ENCODE results near the gene PIEZO2. TPM values are rescaled to one million over a fixed set of nuclear protein-coding genes. Genes with fewer than 3 reads are reported as not detected.
A peak's percentile ranks its signal among the peaks of the same experiment; 100 is the strongest.

PIEZO2 gene
- total RNA-seq, 1 experiment from 2014 or later = 5.5 TPM

DNA sequence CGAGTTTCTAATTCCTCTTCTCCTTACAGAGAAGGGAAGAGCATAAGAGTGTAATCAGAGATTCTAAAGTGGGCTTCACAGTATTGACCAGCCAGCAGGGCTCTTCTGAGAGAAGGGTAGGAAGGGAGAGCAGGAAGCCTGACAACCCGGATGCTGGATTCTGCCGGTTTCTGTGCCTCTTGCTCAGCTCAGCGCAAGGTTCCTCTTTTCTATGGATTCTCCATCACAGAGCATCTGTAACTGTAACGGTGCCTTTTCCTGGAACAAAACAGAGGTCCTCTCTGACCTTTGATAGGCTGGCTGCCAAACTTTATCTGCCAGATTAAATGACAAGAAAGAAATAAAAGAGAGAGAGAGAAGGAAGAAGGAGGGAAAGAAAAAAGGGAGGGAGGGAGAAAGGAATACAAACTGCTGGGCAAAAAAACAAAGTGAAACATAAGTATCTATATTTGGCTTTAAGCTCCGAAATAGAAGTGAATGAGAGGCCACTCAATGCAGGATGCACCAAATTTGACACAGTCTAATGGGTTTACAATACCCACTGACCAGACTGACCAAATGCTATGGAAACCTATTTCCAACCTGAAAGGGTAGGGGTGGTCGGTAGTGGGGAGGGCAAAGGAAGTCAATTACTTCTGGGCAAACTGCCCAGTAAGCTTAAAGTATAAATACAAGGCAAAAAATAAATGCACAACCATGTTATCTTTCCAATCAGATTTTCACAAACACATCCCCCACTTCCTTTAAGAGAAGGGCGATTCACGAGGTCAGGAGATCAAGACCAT lies 59.2 kb downstream of the PIEZO2 start:
- Histone ChIP-seq H3K27me3 (replicated peaks) (no peaks in the 10 kb centered on the region), H3K4me1 (replicated peaks) (no peaks in the 10 kb centered on the region), H3K9me3 (replicated peaks) (no peaks in the 10 kb centered on the region), H3K36me3 (no peaks in the 10 kb centered on the region), H3K4me3 (no peak overlapping the region), H3K27ac (no peak overlapping the region)
- no peak for DNase-seq (ENCODE audit: low read depth in 1 of 2, low spot score in 2 of 2)

GRCh38 chr18:11081009-11081532 lies 68.3 kb downstream of the PIEZO2 start:
- Histone ChIP-seq H3K36me3 (no peaks in the 10 kb centered on the region), H3K4me1 (replicated peaks) (no peaks in the 10 kb centered on the region), H3K27ac (no peak overlapping the region), H3K9me3 (replicated peaks) (no peaks in the 10 kb centered on the region), H3K27me3 (replicated peaks) (no peaks in the 10 kb centered on the region), H3K4me3 (no peak overlapping the region)
- no peak for DNase-seq (ENCODE audit: low read depth in 1 of 2, low spot score in 2 of 2)

DNA sequence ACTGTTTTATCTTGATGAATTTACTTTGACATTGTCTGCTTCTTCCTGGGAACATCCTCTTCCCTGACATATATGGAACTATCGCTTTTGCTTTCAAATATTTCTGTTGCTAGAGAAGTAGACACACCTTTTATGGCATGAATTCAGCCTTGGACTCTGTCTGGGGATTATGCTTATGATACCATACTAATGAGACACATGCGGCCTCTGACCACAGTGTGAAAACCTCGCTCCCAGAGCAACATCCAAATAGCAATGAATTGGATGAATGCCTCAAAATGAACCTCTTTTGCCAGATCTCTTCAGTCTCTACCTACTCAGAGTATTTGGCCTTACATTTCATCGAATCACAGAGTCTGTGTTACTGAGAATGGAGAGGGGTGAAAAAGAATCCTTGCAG lies 70.9 kb downstream of the PIEZO2 start:
- Histone ChIP-seq H3K9me3 (replicated peaks) (no peaks in the 10 kb centered on the region), H3K27me3 (replicated peaks) (no peaks in the 10 kb centered on the region), H3K36me3 (no peaks in the 10 kb centered on the region), H3K27ac (no peak overlapping the region), H3K4me1 (replicated peaks) (peaks cover 6% of the 10 kb centered on the region; the same call in 1 of the 2 replicates), H3K4me3 (no peak overlapping the region)
- DNase-seq (ENCODE audit: low read depth in 1 of 2, low spot score in 2 of 2) = no peak

DNA sequence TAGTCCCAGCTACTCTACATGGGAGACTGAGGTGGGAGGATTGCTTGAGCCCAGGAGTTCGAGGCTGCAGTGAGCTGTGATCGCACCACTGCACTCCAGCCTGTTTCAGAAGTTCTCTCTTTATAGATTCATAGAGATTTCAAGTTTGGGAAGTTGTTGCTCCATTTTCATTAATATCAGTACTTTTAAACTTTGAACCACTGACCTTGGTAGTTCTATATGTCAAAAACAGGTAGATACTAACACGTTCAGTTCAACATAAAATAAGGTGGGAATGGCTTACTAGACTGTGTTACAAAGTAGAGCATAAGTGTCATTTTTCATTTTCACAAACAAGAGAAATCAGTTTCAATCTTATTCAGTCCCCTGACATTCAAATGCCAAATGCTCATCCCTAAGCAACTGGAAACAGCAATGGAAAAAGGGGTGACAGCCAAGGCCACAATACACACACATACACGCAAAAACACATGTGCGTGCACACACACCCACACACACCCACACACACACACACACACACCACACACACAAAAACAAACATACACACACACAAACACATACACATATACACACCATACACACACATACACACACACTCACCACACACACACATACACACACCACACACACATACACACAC lies 71.7 kb downstream of the PIEZO2 start:
- no peak overlapping the region for H3K4me3 ChIP-seq
- peaks cover 6% of the 10 kb centered on the region; the same call in 1 of the 2 replicates for H3K4me1 ChIP-seq (replicated peaks)
- DNase-seq (ENCODE audit: low read depth in 1 of 2, low spot score in 2 of 2) = no peak
- H3K36me3 ChIP-seq = no peaks in the 10 kb centered on the region
- H3K9me3 ChIP-seq (replicated peaks) = no peaks in the 10 kb centered on the region
- no peaks in the 10 kb centered on the region for H3K27me3 ChIP-seq (replicated peaks)
- no peak overlapping the region for H3K27ac ChIP-seq

DNA sequence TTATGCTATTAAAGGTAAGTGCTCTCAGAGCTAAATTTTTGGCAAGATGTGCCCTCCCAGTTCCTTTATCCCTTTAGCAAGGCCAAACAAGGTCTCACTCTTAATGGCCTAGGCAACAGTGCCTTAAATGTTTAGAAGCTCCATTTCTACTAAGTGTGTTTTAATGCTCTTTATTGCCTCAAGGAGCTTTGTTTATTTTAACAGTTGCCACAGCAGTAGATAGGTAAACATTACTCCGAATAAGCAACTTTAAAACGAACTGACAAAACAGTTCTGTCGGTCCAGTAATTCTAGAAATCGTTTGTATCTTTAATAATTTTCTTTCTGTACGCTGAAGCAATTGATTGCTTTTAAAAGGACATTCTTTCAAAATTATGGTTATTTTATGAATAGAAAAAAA lies 74.5 kb downstream of the PIEZO2 start:
- H3K27ac ChIP-seq = no peak overlapping the region

GRCh38 chr18:11073971-11074370 lies 75.4 kb downstream of the PIEZO2 start:
- no peak for DNase-seq (ENCODE audit: low read depth in 1 of 2, low spot score in 2 of 2)
- no peak overlapping the region for H3K4me3 ChIP-seq
- no peaks in the 10 kb centered on the region for H3K27me3 ChIP-seq (replicated peaks)
- no peaks in the 10 kb centered on the region for H3K36me3 ChIP-seq
- no peaks in the 10 kb centered on the region for H3K9me3 ChIP-seq (replicated peaks)
- H3K4me1 ChIP-seq (replicated peaks) = peaks cover 6% of the 10 kb centered on the region; the same call in 1 of the 2 replicates
- H3K27ac ChIP-seq = no peak overlapping the region

More for the DNA sequence above, 74.5 kb downstream of the PIEZO2 start:
- Histone ChIP-seq H3K4me3 (no peak overlapping the region), H3K9me3 (replicated peaks) (no peaks in the 10 kb centered on the region), H3K27me3 (replicated peaks) (no peaks in the 10 kb centered on the region), H3K36me3 (no peaks in the 10 kb centered on the region), H3K4me1 (replicated peaks) (peaks cover 6% of the 10 kb centered on the region; the same call in 1 of the 2 replicates)
- peak in 1 of 2 experiments; percentile 6 for DNase-seq (ENCODE audit: low read depth in 1 of 2, low spot score in 2 of 2)

GRCh38 chr18:11072632-11073031 lies 76.7 kb downstream of the PIEZO2 start:
- H3K27ac ChIP-seq = no peak overlapping the region
- DNase-seq (ENCODE audit: low read depth in 1 of 2, low spot score in 2 of 2) = no peak
- H3K4me3 ChIP-seq = no peak overlapping the region
- no peaks in the 10 kb centered on the region for H3K36me3 ChIP-seq
- H3K4me1 ChIP-seq (replicated peaks) = peaks cover 6% of the 10 kb centered on the region; the same call in 1 of the 2 replicates
- H3K9me3 ChIP-seq (replicated peaks) = no peaks in the 10 kb centered on the region
- no peaks in the 10 kb centered on the region for H3K27me3 ChIP-seq (replicated peaks)

DNA sequence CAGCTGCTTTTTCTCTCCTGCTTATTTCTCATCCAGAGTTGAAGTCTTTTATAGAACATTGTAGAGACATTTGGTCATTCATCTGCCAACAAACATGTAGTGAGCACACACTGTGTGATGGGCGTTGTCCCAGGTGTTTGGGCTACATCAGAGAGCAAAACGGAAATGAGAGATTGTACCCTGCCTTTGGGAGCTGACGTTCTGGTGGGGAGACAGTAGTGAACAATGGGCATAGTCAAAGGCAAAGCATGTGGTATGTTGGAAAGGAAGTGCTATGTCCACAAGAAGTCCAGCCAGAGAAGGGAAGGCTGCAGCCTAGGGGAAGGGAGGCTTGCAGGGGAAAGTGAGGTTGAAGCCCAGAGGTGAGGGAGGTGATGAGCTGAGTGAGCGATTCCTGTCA lies 78.1 kb downstream of the PIEZO2 start:
- Histone ChIP-seq H3K4me3 (no peak overlapping the region), H3K27me3 (replicated peaks) (no peaks in the 10 kb centered on the region), H3K4me1 (replicated peaks) (peaks cover 6% of the 10 kb centered on the region; the same call in 1 of the 2 replicates), H3K9me3 (replicated peaks) (no peaks in the 10 kb centered on the region), H3K27ac (no peak overlapping the region), H3K36me3 (no peaks in the 10 kb centered on the region)
- DNase-seq (ENCODE audit: low read depth in 1 of 2, low spot score in 2 of 2) = no peak

- DNase-seq (ENCODE audit: low read depth in 1 of 2, low spot score in 2 of 2) = no peak
- H3K36me3 ChIP-seq = no peaks in the 10 kb centered on the region
- H3K4me3 ChIP-seq = no peak overlapping the region
- H3K9me3 ChIP-seq (replicated peaks) = no peaks in the 10 kb centered on the region
- no peaks in the 10 kb centered on the region for H3K27me3 ChIP-seq (replicated peaks)
- H3K4me1 ChIP-seq (replicated peaks) = peaks cover 6% of the 10 kb centered on the region; the same call in 1 of the 2 replicates
- H3K27ac ChIP-seq = no peak overlapping the region
Observed at GRCh38 chr18:11070593-11070992, 78.8 kb downstream of the PIEZO2 start.

DNA sequence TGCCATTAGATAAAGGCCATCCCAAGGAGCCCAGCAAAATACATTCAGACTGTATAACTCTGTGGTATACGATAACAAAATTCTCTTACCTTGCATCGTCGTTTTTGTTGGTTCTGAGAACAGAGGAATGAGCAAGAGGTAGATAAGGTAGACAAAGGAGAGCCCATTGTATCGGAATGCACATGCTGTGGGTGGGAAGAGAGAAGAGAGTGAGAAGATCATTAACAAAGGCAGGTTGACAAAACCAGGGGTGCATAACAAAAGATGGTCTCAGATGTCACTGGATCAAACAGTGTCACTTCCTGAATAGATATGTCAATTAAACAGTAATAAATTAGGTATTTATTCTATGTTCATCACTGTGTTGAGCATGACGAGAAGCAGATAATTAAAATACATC lies 83.3 kb downstream of the PIEZO2 start:
- no peaks in the 10 kb centered on the region for H3K36me3 ChIP-seq
- H3K4me3 ChIP-seq = no peak overlapping the region
- no peak overlapping the region for H3K27ac ChIP-seq
- no peaks in the 10 kb centered on the region for H3K27me3 ChIP-seq (replicated peaks)
- H3K9me3 ChIP-seq (replicated peaks) = no peaks in the 10 kb centered on the region
- no peaks in the 10 kb centered on the region for H3K4me1 ChIP-seq (replicated peaks)
- DNase-seq (ENCODE audit: low read depth in 1 of 2, low spot score in 2 of 2) = no peak

GRCh38 chr18:11064727-11065460 lies 84.5 kb downstream of the PIEZO2 start:
- Histone ChIP-seq H3K27me3 (replicated peaks) (no peaks in the 10 kb centered on the region), H3K4me3 (no peak overlapping the region), H3K27ac (no peak overlapping the region), H3K9me3 (replicated peaks) (no peaks in the 10 kb centered on the region), H3K4me1 (replicated peaks) (no peaks in the 10 kb centered on the region), H3K36me3 (no peaks in the 10 kb centered on the region)
- no peak for DNase-seq (ENCODE audit: low read depth in 1 of 2, low spot score in 2 of 2)

DNA sequence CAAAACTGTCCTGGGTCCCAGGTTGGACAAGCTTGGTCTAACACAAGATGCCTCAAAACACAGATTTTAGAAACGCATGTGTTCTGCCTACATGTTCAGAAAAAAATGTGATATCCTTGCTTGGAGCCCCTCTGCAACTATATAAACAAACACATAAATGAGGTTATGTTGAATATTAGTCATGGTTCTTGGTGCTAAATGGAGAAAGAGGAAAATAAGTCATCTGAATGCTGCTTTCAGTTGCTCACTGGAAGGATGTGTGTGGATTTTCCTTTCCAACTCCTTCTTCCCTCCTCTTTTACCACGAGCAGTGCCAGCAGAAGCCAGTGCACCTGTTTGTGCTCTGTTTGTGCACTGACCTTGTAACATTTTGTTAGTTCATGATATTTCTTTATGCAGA lies 85.3 kb downstream of the PIEZO2 start:
- Histone ChIP-seq H3K4me1 (replicated peaks) (no peaks in the 10 kb centered on the region), H3K27ac (no peak overlapping the region)

GRCh38 chr18:11055721-11056120 lies 93.6 kb downstream of the PIEZO2 start:
- H3K27ac ChIP-seq = no peak overlapping the region
- no peaks in the 10 kb centered on the region for H3K36me3 ChIP-seq
- no peak overlapping the region for H3K4me3 ChIP-seq
- DNase-seq (ENCODE audit: low read depth in 1 of 2, low spot score in 2 of 2) = no peak
- H3K27me3 ChIP-seq (replicated peaks) = no peaks in the 10 kb centered on the region
- H3K9me3 ChIP-seq (replicated peaks) = no peaks in the 10 kb centered on the region
- 0 out of 2 replicates have a peak, but pooled peaks cover 3% of the 10 kb centered on the region for H3K4me1 ChIP-seq (replicated peaks)

More for the DNA sequence above, 85.3 kb downstream of the PIEZO2 start:
- DNase-seq (ENCODE audit: low read depth in 1 of 2, low spot score in 2 of 2) = no peak
- H3K9me3 ChIP-seq (replicated peaks) = no peaks in the 10 kb centered on the region
- no peaks in the 10 kb centered on the region for H3K27me3 ChIP-seq (replicated peaks)
- H3K36me3 ChIP-seq = no peaks in the 10 kb centered on the region
- H3K4me3 ChIP-seq = no peak overlapping the region
